Measurements from ENCODE around the gene PFKFB4. TPM values are rescaled to one million over a fixed set of nuclear protein-coding genes. Genes with fewer than 3 reads are reported as not detected.
"Not testable (repeated sequence)": the region's sequence is repeated elsewhere in the genome, so short reads cannot be mapped to it uniquely, and the experiment has no call there.

PFKFB4 gene
- total and polyA plus RNA-seq, 2 donors (not counting 1 experiment from before 2014, with no cell fraction given), result 1.3 to 3.3 TPM

- H3K4me1 ChIP-seq (ENCODE audit: control insufficient read depth in 2 of 2, insufficient read depth in 2 of 2, low read length in 2 of 2), result peaks cover 0 to 12% of the 10 kb centered on the region in 2 donors
- H3K27ac ChIP-seq (ENCODE audit: low read length in 2 of 2), result no peak overlapping the region
- no peaks in the 10 kb centered on the region for H3K9me3 ChIP-seq (ENCODE audit: control extremely low read depth in 1 of 3, control insufficient read depth in 2 of 3, insufficient read depth in 1 of 3, low read length in 2 of 3)
- WGBS (ENCODE audit: insufficient coverage), result 17% methylated on average over 2 of the region's 7 CpGs
- ChIA-PET POLR2A (interaction anchor here (0.6 to 1.2 kb wide), 2 partner anchors 20 to 25 kb away, joined by 5 to 11 read pairs; no protein-coding TSS in a partner anchor), CTCF (interaction anchor here (1.0 to 3.0 kb wide), 6 partner anchors 12 to 92 kb away, joined by 3 to 8 read pairs (median 4); partner anchors contain the start of genes CCDC51, SHISA5 and TMA7)
- no peak overlapping the region for H3K9ac ChIP-seq (ENCODE audit: low read length)
- H3K4me2 ChIP-seq (replicated peaks; ENCODE audit: low read depth, low read length, poor library complexity, severe bottlenecking), result no peak overlapping the region
- H3K27me3 ChIP-seq (replicated peaks in 1 of 4; ENCODE audit: control extremely low read depth in 1 of 4, control insufficient read depth in 3 of 4, insufficient read depth in 4 of 4, low read length in 3 of 4), result no peaks in the 10 kb centered on the region
- no peak overlapping the region for H2AFZ ChIP-seq (ENCODE audit: insufficient read depth, low read depth, low read length, poor library complexity, severe bottlenecking)
- H3K79me2 ChIP-seq (ENCODE audit: control insufficient read depth, insufficient read depth, low read length), result no peaks in the 10 kb centered on the region
- H3K4me3 ChIP-seq (ENCODE audit: control extremely low read depth in 1 of 5, extremely low read depth in 1 of 5, insufficient read depth in 1 of 5, low read depth in 2 of 5, low read length in 4 of 5), result no peak overlapping the region
- intact Hi-C loops (cut with micrococcal nuclease), result loop anchor here (1.0 kb wide), 1 partner anchor 19 kb away; no protein-coding TSS in a partner anchor
- peak; percentile 76 for DNase-seq
- ATAC-seq (ENCODE audit: low read depth), result peak; percentile 95
- Mint-ChIP-seq H3K27me3 (no peaks in the 10 kb centered on the region), H3K9me3 (ENCODE audit: insufficient read depth) (no peaks in the 10 kb centered on the region), H3K27ac (peak overlapping the region; percentile 22), H3K4me1 (peaks cover 15% of the 10 kb centered on the region), H3K4me3 (peak overlapping the region; percentile 14)
- H3K36me3 ChIP-seq (replicated peaks in 1 of 2; ENCODE audit: control extremely low read depth in 1 of 2, control insufficient read depth in 1 of 2, extremely low read depth in 1 of 2, insufficient read depth in 2 of 2, low read length in 1 of 2), result no peaks in the 10 kb centered on the region
- TF ChIP-seq CTCF (IDR thresholded peaks at IDR 0.05) (no peak), EZH2 (IDR thresholded peaks at IDR 0.05; ENCODE audit: borderline replicate concordance, insufficient read depth, low read depth, low read length, poor library complexity, severe bottlenecking) (no peak)
- no peaks in the 10 kb centered on the region for H4K20me1 ChIP-seq (ENCODE audit: control insufficient read depth, insufficient read depth, low read length, poor library complexity, severe bottlenecking)
Observed at GRCh38 chr3:48492461-48493202, 64.0 kb downstream of the PFKFB4 start.

DNA sequence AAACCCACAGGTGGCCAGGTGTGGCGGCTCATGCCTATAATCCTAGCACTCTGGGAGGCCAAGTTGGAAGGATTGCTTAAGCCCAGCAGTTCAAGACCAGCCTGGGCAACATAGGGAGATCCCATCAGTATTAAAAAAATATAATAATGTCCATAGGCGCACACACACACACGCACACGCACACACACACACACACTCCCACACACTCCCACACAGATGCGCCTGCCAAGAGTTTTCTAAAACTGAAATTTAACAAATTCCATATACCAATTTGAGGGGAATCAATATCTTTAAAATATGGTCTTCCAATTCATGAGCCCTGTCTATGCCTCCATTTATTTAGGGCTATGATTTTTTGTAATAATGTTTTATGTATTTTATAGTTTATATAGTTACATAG, 69.7 kb downstream of the PFKFB4 start:
- Mint-ChIP-seq H3K4me3 (no peak overlapping the region), H3K27me3 (no peaks in the 10 kb centered on the region), H3K4me1 (peaks cover 3% of the 10 kb centered on the region), H3K27ac (no peak overlapping the region), H3K9me3 (ENCODE audit: insufficient read depth) (no peaks in the 10 kb centered on the region)
- H3K9ac ChIP-seq (ENCODE audit: low read length), result no peak overlapping the region
- no peak overlapping the region for H3K4me2 ChIP-seq (replicated peaks; ENCODE audit: low read depth, low read length, poor library complexity, severe bottlenecking)
- H4K20me1 ChIP-seq (ENCODE audit: control insufficient read depth, insufficient read depth, low read length, poor library complexity, severe bottlenecking), result no peaks in the 10 kb centered on the region
- TF ChIP-seq EZH2 (IDR thresholded peaks at IDR 0.05; ENCODE audit: borderline replicate concordance, insufficient read depth, low read depth, low read length, poor library complexity, severe bottlenecking), result no peak
- no peak for TF ChIP-seq CTCF (IDR thresholded peaks at IDR 0.05)
- H3K36me3 ChIP-seq (replicated peaks in 1 of 2; ENCODE audit: control extremely low read depth in 1 of 2, control insufficient read depth in 1 of 2, extremely low read depth in 1 of 2, insufficient read depth in 2 of 2, low read length in 1 of 2), result no peaks in the 10 kb centered on the region
- no CpG with 5 or more reads among the region's 5 CpGs for WGBS (ENCODE audit: insufficient coverage)
- ChIA-PET CTCF (no interaction called here), POLR2A (no interaction called here)
- H3K27ac ChIP-seq (ENCODE audit: low read length in 2 of 2), result no peak overlapping the region
- H3K27me3 ChIP-seq (replicated peaks in 1 of 4; ENCODE audit: control extremely low read depth in 1 of 4, control insufficient read depth in 3 of 4, insufficient read depth in 4 of 4, low read length in 3 of 4), result no peaks in the 10 kb centered on the region
- no peak overlapping the region for H2AFZ ChIP-seq (ENCODE audit: insufficient read depth, low read depth, low read length, poor library complexity, severe bottlenecking)
- no peaks in the 10 kb centered on the region for H3K79me2 ChIP-seq (ENCODE audit: control insufficient read depth, insufficient read depth, low read length)
- DNase-seq (no peak), ATAC-seq (ENCODE audit: low read depth) (no peak)
- H3K4me1 ChIP-seq (ENCODE audit: control insufficient read depth in 2 of 2, insufficient read depth in 2 of 2, low read length in 2 of 2), result no peaks in the 10 kb centered on the region
- H3K9me3 ChIP-seq (ENCODE audit: control extremely low read depth in 1 of 3, control insufficient read depth in 2 of 3, insufficient read depth in 1 of 3, low read length in 2 of 3), result no peaks in the 10 kb centered on the region
- no peak overlapping the region for H3K4me3 ChIP-seq (ENCODE audit: control extremely low read depth in 1 of 5, extremely low read depth in 1 of 5, insufficient read depth in 1 of 5, low read depth in 2 of 5, low read length in 4 of 5)
- intact Hi-C loops (cut with micrococcal nuclease), result no loop called here

DNA sequence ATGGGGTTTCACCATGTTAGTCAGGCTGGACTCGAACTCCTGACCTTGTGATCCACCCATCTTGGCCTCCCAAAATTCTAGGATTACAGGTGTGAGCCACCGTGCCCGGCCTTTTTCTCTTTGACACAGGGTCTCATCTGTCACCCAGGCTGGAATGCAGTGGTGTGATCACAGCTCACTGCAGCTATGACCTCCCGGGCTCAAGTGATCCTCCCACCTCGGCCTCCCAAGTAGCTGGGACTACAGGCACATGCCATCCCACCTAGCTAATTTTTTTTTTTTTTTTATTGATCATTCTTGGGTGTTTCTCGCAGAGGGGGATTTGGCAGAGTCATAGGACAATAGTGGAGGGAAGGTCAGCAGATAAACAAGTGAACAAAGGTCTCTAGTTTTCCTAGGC, 73.8 kb downstream of the PFKFB4 start:
- H3K27me3 ChIP-seq (replicated peaks in 1 of 4; ENCODE audit: control extremely low read depth in 1 of 4, control insufficient read depth in 3 of 4, insufficient read depth in 4 of 4, low read length in 3 of 4); H3K4me2 ChIP-seq (replicated peaks; ENCODE audit: low read depth, low read length, poor library complexity, severe bottlenecking); DNase-seq; H3K9me3 Mint-ChIP-seq (ENCODE audit: insufficient read depth); H3K36me3 ChIP-seq (replicated peaks in 1 of 2; ENCODE audit: control extremely low read depth in 1 of 2, control insufficient read depth in 1 of 2, extremely low read depth in 1 of 2, insufficient read depth in 2 of 2, low read length in 1 of 2); H4K20me1 ChIP-seq (ENCODE audit: control insufficient read depth, insufficient read depth, low read length, poor library complexity, severe bottlenecking); H2AFZ ChIP-seq (ENCODE audit: insufficient read depth, low read depth, low read length, poor library complexity, severe bottlenecking); H3K9ac ChIP-seq (ENCODE audit: low read length); H3K27me3 Mint-ChIP-seq; intact Hi-C loops (cut with micrococcal nuclease); ATAC-seq (ENCODE audit: low read depth); H3K27ac ChIP-seq (ENCODE audit: low read length in 2 of 2); H3K27ac Mint-ChIP-seq; H3K4me3 ChIP-seq (ENCODE audit: control extremely low read depth in 1 of 5, extremely low read depth in 1 of 5, insufficient read depth in 1 of 5, low read depth in 2 of 5, low read length in 4 of 5); H3K9me3 ChIP-seq (ENCODE audit: control extremely low read depth in 1 of 3, control insufficient read depth in 2 of 3, insufficient read depth in 1 of 3, low read length in 2 of 3); H3K4me3 Mint-ChIP-seq: not testable (repeated sequence)
- H3K79me2 ChIP-seq (ENCODE audit: control insufficient read depth, insufficient read depth, low read length), result peaks cover 15% of the 10 kb centered on the region
- 100% methylated on average over 4 of the region's 6 CpGs for WGBS (ENCODE audit: insufficient coverage)
- H3K4me1 ChIP-seq (ENCODE audit: control insufficient read depth in 2 of 2, insufficient read depth in 2 of 2, low read length in 2 of 2), result peaks cover 23% of the 10 kb centered on the region in 2 donors
- CTCF ChIA-PET, result interaction anchor here (1.3 to 1.4 kb wide), 2 partner anchors 17 to 24 kb away, joined by 3 to 4 read pairs; a partner anchor contains a TSS
- POLR2A ChIA-PET, result interaction anchor here (0.7 kb wide), 1 partner anchor 22 kb away, joined by 3 read pairs; no protein-coding TSS in a partner anchor
- H3K4me1 Mint-ChIP-seq, result peaks cover 20% of the 10 kb centered on the region

Data from B cell (primary cell).